Psoas muscle (tissue), 8 donors: ENCODE results near the gene CHCHD4. TPM values are rescaled to one million over a fixed set of nuclear protein-coding genes. Genes with fewer than 3 reads are reported as not detected.

ENCODE experiments used
- ATAC-seq, 4 donors: fragments of 200-7000 bp; cut with Tn5 transposase; one replicate each; pipeline ENCODE4 v1.9.1; 2020; ENCODE audit warnings: moderate library complexity in 3 of 4, mild to moderate bottlenecking in 2 of 4
- DNase-seq, 2 donors: peaks; one replicate each; pipeline ENCODE4 v3.0.0-alpha.2; 2020
- H3K27ac ChIP-seq: fragments of 200-600 bp; one replicate; pipeline ENCODE4 v1.8.0; 2022
- H3K27me3 ChIP-seq, 3 donors: fragments of 200-600 bp in 1 of 3; one replicate each; pipeline versions ENCODE4 v1.6.1 to v1.8.0; 2013 to 2022; ENCODE audit warnings: low read length in 2 of 3, mild to moderate bottlenecking in 2 of 3, moderate library complexity in 1 of 3; ENCODE audit not compliant: insufficient read depth in 3 of 3
- H3K36me3 ChIP-seq, 2 donors: fragments of 200-600 bp in 1 of 2; one replicate each; pipeline versions ENCODE4 v1.6.1 to v1.8.0; 2013 to 2022; ENCODE audit warnings: low read depth in 1 of 2, mild to moderate bottlenecking in 1 of 2, moderate library complexity in 1 of 2; ENCODE audit not compliant: insufficient read depth in 1 of 2
- H3K4me1 ChIP-seq: fragments of 200-600 bp; one replicate; pipeline ENCODE4 v1.8.0; 2022
- H3K4me3 ChIP-seq: fragments of 200-600 bp; one replicate; pipeline ENCODE4 v1.8.0; 2022; ENCODE audit warnings: mild to moderate bottlenecking
- H3K9me3 ChIP-seq: fragments of 200-600 bp; one replicate; pipeline ENCODE4 v1.8.0; 2022
- CTCF ChIP-seq: fragments of 200-600 bp; IDR thresholded peaks from one replicate; pipeline ENCODE4 v1.8.0; 2022; ENCODE audit warnings: antibody characterized with exemption
- WGBS, 3 donors: extraction: QIAGEN DNeasy Blood & Tissue Kit; methylation state at CpG; one replicate each; pipeline versions ENCODE4 v1.1.6 to v1.1.7; 2013; 5-methylcytosine and 5-hydroxymethylcytosine counted together
- intact Hi-C, 2 donors: fragments of 100-400 bp; cut with DNase I; formaldehyde crosslinking; loops; one replicate each; pipeline versions ENCODE4 v1.11.0 to v1.14.2; 2022
- polyA plus RNA-seq, 3 donors: library from polyadenylated mRNA; stranded (reverse); fragments of 200-250 nt; gene quantifications; one replicate each; pipeline ENCODE4 v1.2.3, GENCODE V29; 2013
- total RNA-seq, 4 donors: library from RNA; stranded (reverse); fragmentation: NEBNext Ultra II Directional in 2 of 4; extraction: Animal tissue kit (Norgen Biotek cat#: 25700) in 2 of 4; gene quantifications; one replicate each; pipeline versions ENCODE4 v1.2.1 to v1.2.4, GENCODE V29; 2021 to 2023
- donor health status: healthy with polysubstance abuse.
- donor health status: DM: no; HTN: no; CAD: no; lungs with moderate emphysema.
- donor health status: Bipolar disorder and iron deficiency.
- donor health status: healthy.
- donor health status: DM: yes; HTN: yes; CAD: no.
- donor health status: DM: no; HTN: no; CAD: no.
- donor health status: DM: no; HTN: no; CAD: no.
- donor health status: DM: yes; HTN: yes; CAD: no.

CHCHD4 gene
- total and polyA plus RNA-seq, 7 donors = 18.5 to 55.4 (median 26.8) TPM

DNA sequence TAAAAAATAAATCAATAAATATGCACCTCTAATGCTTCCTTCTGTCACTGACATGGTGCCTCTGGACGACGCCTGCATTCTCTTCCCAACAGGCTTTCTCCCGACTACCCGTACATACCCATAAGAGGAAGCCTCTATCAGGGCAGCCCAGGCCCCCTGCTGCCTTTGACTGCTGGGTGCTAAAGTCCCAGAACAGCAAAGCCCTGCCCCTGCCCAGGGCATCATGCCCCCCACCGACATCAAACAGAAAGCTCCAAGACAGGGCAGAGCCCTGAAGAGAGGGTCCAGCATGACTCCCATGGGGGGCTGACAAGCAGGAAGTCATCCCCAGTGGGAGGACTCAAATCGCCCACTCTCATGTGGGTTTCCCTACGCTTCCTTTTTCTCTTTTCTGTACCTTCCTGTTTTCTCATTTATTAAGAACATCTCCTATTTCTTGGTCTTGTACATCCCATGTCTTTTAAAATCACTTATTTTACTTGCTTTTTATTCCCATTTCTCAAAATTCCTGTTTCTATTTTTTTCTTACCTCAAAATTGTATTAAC is 30.3 kb upstream of the CHCHD4 start:
- no peak for TF ChIP-seq CTCF
- Histone ChIP-seq H3K4me3 (no peak overlapping the region), H3K27ac (no peak overlapping the region), H3K9me3 (no peaks in the 10 kb centered on the region), H3K4me1 (peaks cover 13% of the 10 kb centered on the region), H3K36me3 (peaks cover 6 to 94% of the 10 kb centered on the region in 2 donors), H3K27me3 (no peaks in the 10 kb centered on the region)
- DNase-seq (no peak), ATAC-seq (no peak)
- intact Hi-C loops = no loop called here
- WGBS, 3 donors = 85 to 92% (median 87%) methylated on average over 7 of the region's 7 CpGs

DNA sequence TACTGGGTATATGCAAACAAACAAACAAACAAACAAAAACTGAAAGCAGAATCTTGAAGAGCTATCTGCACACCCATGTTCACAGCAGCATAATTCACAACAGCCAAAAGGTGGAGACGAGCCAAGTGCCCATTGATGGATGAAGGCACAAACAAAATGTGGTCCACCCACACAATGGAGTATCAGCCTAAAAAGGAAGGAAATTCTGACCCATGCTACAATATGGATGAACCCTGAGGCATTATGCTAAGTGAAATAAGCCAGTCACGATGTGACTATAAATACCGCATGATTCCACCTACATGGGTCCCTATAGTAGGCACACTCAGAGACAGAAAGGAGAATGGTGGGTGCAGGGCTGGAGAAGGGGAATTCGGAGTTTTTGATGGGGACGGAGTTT is 29.6 kb upstream of the CHCHD4 start:
- TF ChIP-seq CTCF = no peak
- DNase-seq = no peak
- Histone ChIP-seq H3K27ac (no peak overlapping the region), H3K9me3 (no peaks in the 10 kb centered on the region), H3K27me3 (no peaks in the 10 kb centered on the region), H3K4me1 (peaks cover 13% of the 10 kb centered on the region), H3K4me3 (no peak overlapping the region), H3K36me3 (peaks cover under 1 to 91% of the 10 kb centered on the region in 2 donors)
- intact Hi-C loops = no loop called here
- ATAC-seq = no peak
- 85 to 88% (median 87%) methylated on average over 5 of the region's 5 CpGs for WGBS, 3 donors

GRCh38 chr3:14153663-14154062 is 29.0 kb upstream of the CHCHD4 start:
- intact Hi-C loops = no loop called here
- Histone ChIP-seq H3K4me3 (no peak overlapping the region), H3K27ac (no peak overlapping the region), H3K27me3 (no peaks in the 10 kb centered on the region), H3K4me1 (peaks cover 13% of the 10 kb centered on the region), H3K9me3 (no peaks in the 10 kb centered on the region), H3K36me3 (peaks cover 0 to 90% of the 10 kb centered on the region in 2 donors)
- no peak for DNase-seq
- no peak for ATAC-seq
- WGBS, 3 donors = 86 to 93% (median 91%) methylated on average over 6 of the region's 6 CpGs
- TF ChIP-seq CTCF = no peak

- no peak for TF ChIP-seq CTCF
- intact Hi-C loops = no loop called here
- Histone ChIP-seq H3K27ac (no peak overlapping the region), H3K36me3 (peaks cover 0 to 90% of the 10 kb centered on the region in 2 donors), H3K4me1 (peaks cover 13% of the 10 kb centered on the region), H3K4me3 (no peak overlapping the region), H3K9me3 (no peaks in the 10 kb centered on the region), H3K27me3 (no peaks in the 10 kb centered on the region)
- ATAC-seq = no peak
- no peak for DNase-seq
- WGBS, 3 donors = 81 to 91% (median 90%) methylated on average over 4 of the region's 4 CpGs
These were observed 28.3 kb upstream of the CHCHD4 start for GRCh38 chr3:14152963-14153355.
